ENCODE results near the gene SCP2D1. TPM values are rescaled to one million over a fixed set of nuclear protein-coding genes. Genes with fewer than 3 reads are reported as not detected.

The SCP2D1 gene
- total RNA-seq, 2 experiments from 2014 or later: not detected

DNA sequence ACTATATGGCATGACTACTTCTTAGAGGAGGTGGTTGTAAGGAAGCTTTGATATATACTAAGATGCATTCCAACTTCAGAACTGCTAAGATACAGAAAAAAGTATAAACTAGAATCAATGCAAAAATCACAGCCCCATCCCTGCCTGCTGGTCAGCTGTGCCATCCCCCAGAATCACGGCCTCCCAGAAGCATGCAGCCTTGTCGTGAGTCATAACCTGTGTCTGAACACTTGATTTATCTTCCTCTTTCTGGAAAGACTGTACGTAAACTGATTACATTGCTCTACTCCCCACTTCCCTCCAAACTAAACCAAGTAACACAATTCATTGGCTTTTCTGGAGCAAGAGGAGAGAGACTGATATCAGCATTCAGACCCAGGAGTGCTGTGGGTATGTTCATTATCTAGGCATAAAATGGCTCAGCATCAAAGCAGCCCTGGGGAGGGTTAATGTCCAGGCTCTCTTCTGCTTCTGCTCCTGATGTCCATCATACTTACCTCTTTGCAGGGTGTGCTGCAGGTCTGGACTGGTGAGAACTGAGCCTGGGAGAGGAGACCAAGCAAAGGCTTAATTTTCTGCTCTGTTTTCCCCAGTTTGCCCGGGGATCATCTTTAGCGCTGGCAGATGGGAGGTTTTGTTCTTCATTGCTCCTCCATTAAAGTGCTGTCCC lies 18.4 kb downstream of the SCP2D1 start:
- no peaks in the 10 kb centered on the region for H3K9me3 Mint-ChIP-seq

DNA sequence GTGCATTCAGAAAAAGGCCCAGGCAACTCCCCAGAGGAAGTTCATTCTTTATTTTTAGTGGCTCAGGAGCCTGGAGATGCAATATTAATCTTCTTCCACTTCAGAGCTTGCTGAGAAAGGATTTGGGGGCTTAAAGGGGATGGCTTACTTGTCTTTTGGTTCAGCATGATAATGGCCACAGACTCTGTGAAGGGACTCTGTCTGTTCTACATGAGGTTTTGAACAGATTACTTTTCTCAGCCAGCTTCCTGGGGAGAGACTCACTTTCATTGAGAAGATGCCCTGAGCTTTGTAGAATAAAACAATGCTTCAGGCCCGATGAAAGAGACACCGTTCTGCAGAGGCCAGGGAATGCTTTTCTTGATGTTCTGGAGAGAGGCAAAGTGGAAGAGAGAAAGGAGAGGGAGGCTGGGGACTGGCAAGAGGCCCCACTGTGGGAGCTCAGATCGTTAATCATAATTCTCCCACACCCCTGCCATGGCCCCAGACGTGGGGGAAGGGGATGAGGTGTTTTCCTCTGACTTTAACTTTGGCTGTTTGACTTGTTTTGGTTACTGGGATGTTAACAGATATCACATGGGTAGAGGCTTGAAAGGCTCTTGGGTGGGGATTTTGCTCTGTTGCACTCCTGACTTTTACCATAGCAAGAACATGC lies 19.1 kb downstream of the SCP2D1 start:
- intact Hi-C loops (cut with micrococcal nuclease): no loop called here
- no peaks in the 10 kb centered on the region for H3K4me1 Mint-ChIP-seq (ENCODE audit: low read depth)
- no peak overlapping the region for H3K4me3 Mint-ChIP-seq
- no peak for DNase-seq
- CTCF ChIA-PET: no interaction called here
- no peaks in the 10 kb centered on the region for H3K9me3 Mint-ChIP-seq
- no peak overlapping the region for H3K27ac Mint-ChIP-seq
- H3K36me3 Mint-ChIP-seq (ENCODE audit: low read depth): no peaks in the 10 kb centered on the region
- no peaks in the 10 kb centered on the region for H3K27me3 Mint-ChIP-seq (ENCODE audit: low read depth)

More for the DNA sequence above, 18.4 kb downstream of the SCP2D1 start:
- CTCF ChIA-PET: no interaction called here
- Mint-ChIP-seq H3K27me3 (ENCODE audit: low read depth) (no peaks in the 10 kb centered on the region), H3K27ac (no peak overlapping the region), H3K4me3 (no peak overlapping the region), H3K4me1 (ENCODE audit: low read depth) (no peaks in the 10 kb centered on the region), H3K36me3 (ENCODE audit: low read depth) (no peaks in the 10 kb centered on the region)
- DNase-seq: no peak
- intact Hi-C loops (cut with micrococcal nuclease): no loop called here

DNA sequence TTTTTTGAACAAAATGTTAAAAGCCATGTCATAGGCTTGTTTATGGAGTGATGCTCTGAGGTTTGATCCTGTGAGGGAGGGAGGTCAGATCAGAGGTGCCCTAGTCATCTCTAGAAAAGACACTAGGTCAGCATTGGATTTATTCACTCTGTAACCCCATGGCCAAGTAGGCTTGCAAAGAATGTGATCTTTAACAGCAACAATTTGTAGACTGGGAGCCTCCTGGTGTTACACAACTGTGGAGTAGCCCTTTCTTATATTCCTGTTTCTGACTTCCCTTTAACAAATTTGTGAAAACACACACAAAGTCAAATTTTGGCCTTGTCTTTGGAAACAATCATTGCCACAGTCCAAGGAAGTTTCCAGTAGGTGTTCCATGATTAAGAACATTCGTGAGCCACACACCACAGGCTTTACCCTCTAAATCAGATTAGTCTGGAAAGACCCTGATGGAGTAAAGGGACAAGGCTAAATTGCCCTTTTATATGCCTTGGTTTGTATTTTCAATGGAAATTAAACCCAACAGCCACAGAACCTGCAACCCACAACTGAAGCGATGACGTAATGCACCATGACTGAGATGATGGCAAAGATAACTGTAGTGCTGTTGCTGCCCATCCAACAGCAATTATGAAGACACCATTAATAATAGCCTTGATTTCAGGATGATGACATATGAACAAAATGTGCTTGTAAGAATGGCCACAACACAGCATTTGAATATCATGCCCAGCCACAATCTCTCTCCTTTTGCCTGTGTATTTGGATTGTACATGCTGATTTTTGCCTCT lies 22.1 kb downstream of the SCP2D1 start:
- Mint-ChIP-seq H3K27ac (no peak overlapping the region), H3K4me3 (no peak overlapping the region), H3K4me1 (ENCODE audit: low read depth) (no peaks in the 10 kb centered on the region), H3K27me3 (ENCODE audit: low read depth) (no peaks in the 10 kb centered on the region), H3K36me3 (ENCODE audit: low read depth) (no peaks in the 10 kb centered on the region), H3K9me3 (no peaks in the 10 kb centered on the region)
- DNase-seq: no peak
- intact Hi-C loops (cut with micrococcal nuclease): no loop called here
- CTCF ChIA-PET: no interaction called here

DNA sequence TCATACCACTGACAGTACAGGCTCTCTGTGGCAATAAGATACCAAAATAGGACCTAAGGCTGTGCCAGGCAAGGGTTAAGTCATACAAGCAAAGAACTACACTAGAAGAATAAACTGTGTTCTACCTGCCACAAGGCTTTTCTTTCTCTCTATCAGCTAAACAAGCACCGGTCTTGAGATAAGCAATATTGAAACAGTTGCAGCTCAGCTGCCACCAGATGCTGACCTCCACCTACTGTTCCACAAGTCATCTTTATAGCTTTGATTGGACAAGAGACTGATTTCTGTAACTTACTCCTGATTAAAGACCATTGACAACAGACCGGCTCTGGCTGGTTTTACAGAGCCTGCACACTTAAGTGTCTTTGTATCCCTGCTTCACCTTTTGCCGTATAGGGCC lies 24.1 kb downstream of the SCP2D1 start:
- Mint-ChIP-seq H3K27ac (no peak overlapping the region), H3K4me1 (ENCODE audit: low read depth) (no peaks in the 10 kb centered on the region), H3K9me3 (no peaks in the 10 kb centered on the region), H3K27me3 (ENCODE audit: low read depth) (no peaks in the 10 kb centered on the region), H3K36me3 (ENCODE audit: low read depth) (no peaks in the 10 kb centered on the region), H3K4me3 (no peak overlapping the region)
- DNase-seq: no peak
- intact Hi-C loops (cut with micrococcal nuclease): no loop called here
- CTCF ChIA-PET: no interaction called here

DNA sequence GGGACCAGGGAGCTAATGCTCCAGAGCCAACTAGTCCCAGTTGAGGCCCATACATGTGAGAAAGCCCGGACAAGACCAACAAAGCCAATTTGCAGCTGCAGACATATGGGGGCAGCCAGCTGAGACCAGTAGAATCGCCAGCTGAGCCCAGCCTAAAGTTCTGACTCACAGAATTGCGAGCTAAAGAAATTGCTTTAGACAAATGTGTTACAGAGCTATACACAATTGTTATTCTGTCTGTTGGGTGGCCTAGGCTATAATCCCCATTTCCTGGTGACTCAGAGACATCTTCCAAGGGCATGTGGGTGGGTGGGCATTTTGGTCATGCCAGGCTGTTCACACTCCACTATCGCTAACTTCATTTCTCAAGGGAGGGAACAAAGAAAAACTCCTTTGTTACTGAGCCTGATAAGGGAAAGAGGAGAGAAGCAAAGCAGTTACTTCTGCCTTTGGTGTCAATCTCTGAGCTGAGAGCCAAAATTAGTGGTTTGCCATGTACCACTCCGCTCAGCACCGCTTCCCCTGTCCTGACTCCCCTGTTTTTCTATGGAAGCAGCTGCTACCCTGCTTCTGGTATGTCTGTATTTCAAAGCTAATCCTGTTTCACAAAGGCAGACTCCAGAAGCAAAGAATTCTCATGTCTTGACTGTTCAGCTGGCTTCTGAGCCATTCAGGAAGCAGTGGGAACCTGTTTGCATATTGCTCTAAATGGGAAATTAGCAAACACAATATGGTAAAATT lies 26.1 kb downstream of the SCP2D1 start:
- intact Hi-C loops (cut with micrococcal nuclease): no loop called here
- Mint-ChIP-seq H3K9me3 (no peaks in the 10 kb centered on the region), H3K4me3 (no peak overlapping the region), H3K36me3 (ENCODE audit: low read depth) (no peaks in the 10 kb centered on the region), H3K27ac (no peak overlapping the region), H3K4me1 (ENCODE audit: low read depth) (no peaks in the 10 kb centered on the region), H3K27me3 (ENCODE audit: low read depth) (no peaks in the 10 kb centered on the region)
- CTCF ChIA-PET: no interaction called here
- DNase-seq: no peak

DNA sequence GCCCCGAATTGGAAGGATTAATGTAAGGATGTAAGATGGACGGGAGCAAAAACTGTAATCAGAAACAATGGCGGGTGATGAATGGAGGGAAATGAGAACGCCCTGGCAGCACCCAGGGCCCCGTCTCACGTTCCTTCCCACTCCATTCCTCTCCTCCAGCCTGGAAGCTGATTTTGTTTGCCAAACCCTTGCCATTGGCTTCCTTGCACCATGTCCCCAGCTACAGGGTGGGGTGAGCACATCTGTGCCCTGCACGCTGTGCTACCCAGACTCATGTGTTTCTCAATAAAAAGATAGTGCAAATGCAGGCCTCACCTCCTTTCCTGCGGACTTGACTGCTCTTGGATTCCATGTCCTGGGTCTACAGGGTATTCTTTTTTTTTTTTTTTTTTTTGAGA lies 26.7 kb downstream of the SCP2D1 start:
- Mint-ChIP-seq H3K4me1 (ENCODE audit: low read depth) (no peaks in the 10 kb centered on the region), H3K36me3 (ENCODE audit: low read depth) (no peaks in the 10 kb centered on the region), H3K27me3 (ENCODE audit: low read depth) (no peaks in the 10 kb centered on the region), H3K27ac (no peak overlapping the region), H3K9me3 (no peaks in the 10 kb centered on the region), H3K4me3 (no peak overlapping the region)
- intact Hi-C loops (cut with micrococcal nuclease): no loop called here
- no peak for DNase-seq
- CTCF ChIA-PET: no interaction called here

DNA sequence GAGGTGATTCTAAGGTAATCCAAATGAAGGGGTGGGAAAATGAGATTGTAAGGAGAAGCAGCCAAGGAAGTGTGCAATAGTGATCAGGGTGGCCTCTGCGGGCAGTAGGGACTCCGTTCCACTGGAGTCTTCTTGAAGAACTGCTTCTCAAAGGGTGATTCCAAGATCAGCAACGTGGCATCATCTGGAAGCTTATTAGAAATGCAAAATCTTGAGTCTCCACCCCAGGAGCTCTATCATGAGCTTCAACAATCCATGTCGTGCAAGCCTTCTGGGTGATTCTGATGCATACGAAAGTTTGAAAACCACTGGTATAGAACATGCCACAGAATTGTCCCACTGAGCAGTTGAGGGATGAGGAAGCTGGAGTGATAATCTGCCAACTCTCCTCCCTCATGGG lies 31.4 kb downstream of the SCP2D1 start:
- no peaks in the 10 kb centered on the region for H3K4me1 Mint-ChIP-seq (ENCODE audit: low read depth)
- no peaks in the 10 kb centered on the region for H3K27me3 Mint-ChIP-seq (ENCODE audit: low read depth)
- H3K9me3 Mint-ChIP-seq: no peaks in the 10 kb centered on the region
- no peak overlapping the region for H3K4me3 Mint-ChIP-seq
- intact Hi-C loops (cut with micrococcal nuclease): no loop called here
- H3K36me3 Mint-ChIP-seq (ENCODE audit: low read depth): no peaks in the 10 kb centered on the region
- no peak overlapping the region for H3K27ac Mint-ChIP-seq
- CTCF ChIA-PET: interaction anchor here (0.6 kb wide), 1 partner anchor 44 kb away, joined by 5 read pairs; no protein-coding TSS in a partner anchor
- no peak for DNase-seq

DNA sequence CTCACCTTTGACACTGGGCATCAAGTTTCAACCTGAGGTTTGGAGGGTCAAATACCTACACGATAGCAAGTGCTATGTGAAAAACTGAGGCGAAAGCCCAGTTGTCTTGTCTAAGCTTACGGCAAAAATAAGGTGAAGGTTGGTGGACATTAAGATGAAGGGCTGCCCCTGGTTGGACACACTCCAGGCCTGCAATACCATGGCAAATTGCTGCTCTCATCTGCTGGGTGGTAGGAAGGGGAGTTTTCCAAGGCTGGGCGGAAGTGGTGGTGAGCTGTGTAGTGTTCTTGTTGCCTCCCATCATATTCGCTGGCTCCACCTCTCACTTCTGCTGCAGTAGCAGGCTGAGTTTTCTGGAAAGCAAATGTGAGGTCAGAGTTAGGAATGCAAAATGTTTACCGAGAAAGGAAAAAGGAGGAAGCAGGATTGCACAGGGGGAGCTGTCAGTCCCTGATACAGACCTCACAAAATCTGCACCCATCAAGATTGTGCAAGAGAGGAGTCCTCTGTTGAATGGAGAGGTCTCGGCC lies 33.7 kb downstream of the SCP2D1 start:
- intact Hi-C loops (cut with micrococcal nuclease): no loop called here
- CTCF ChIA-PET: no interaction called here
- H3K9me3 Mint-ChIP-seq: no peaks in the 10 kb centered on the region

DNA sequence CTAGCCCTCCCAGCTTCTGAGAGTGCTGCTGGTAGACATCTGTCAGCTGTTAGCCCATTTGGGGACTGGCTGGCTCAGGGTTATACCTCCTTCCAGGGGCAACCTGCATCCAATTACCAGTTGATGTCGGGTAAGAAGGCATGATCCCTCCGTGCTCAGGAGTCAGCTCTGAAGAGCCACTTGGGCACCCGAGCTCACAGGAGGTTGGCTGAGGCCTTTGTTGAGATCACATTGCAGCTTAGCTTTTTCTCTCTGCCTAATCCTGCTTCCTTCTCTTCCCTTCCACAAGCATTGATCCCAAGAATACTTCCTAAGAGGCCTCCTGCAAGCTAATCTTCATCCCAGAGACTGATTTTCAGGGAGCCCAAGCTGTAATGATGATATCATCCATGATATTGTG lies 35.5 kb downstream of the SCP2D1 start:
- no peak overlapping the region for H3K27ac Mint-ChIP-seq
- CTCF ChIA-PET: no interaction called here
- no peaks in the 10 kb centered on the region for H3K4me1 Mint-ChIP-seq (ENCODE audit: low read depth)
- intact Hi-C loops (cut with micrococcal nuclease): no loop called here
- DNase-seq: no peak
- H3K36me3 Mint-ChIP-seq (ENCODE audit: low read depth): no peaks in the 10 kb centered on the region
- no peak overlapping the region for H3K4me3 Mint-ChIP-seq
- peaks cover 7% of the 10 kb centered on the region for H3K27me3 Mint-ChIP-seq (ENCODE audit: low read depth)
- H3K9me3 Mint-ChIP-seq: no peaks in the 10 kb centered on the region

More for the DNA sequence above, 33.7 kb downstream of the SCP2D1 start:
- no peak for DNase-seq
- no peaks in the 10 kb centered on the region for H3K4me1 Mint-ChIP-seq (ENCODE audit: low read depth)
- peaks cover 3% of the 10 kb centered on the region for H3K27me3 Mint-ChIP-seq (ENCODE audit: low read depth)
- H3K4me3 Mint-ChIP-seq: no peak overlapping the region
- no peaks in the 10 kb centered on the region for H3K36me3 Mint-ChIP-seq (ENCODE audit: low read depth)
- H3K27ac Mint-ChIP-seq: no peak overlapping the region

DNA sequence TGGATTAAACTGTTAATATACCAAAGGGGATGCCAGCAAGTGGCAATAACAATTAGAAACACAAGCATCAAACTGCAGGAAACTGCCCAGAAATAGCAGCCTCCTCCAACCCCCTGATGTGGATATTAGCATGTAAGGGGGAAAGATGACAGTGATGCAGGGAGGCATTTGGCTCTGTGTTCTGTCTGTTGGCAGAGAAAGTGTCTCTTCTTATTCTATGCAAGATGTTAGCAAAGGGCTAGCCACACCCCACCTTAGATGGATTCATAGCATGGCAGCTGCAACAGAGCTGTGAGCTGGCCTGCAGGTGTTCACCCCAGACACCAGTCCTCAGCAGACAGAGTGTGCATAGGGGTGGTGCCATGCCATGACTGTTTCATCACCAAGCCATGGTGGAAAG lies 38.0 kb downstream of the SCP2D1 start:
- Mint-ChIP-seq H3K27ac (no peak overlapping the region), H3K9me3 (no peaks in the 10 kb centered on the region), H3K4me1 (ENCODE audit: low read depth) (no peaks in the 10 kb centered on the region), H3K4me3 (no peak overlapping the region), H3K27me3 (ENCODE audit: low read depth) (peaks cover 9% of the 10 kb centered on the region), H3K36me3 (ENCODE audit: low read depth) (no peaks in the 10 kb centered on the region)
- DNase-seq: no peak
- intact Hi-C loops (cut with micrococcal nuclease): no loop called here
- CTCF ChIA-PET: no interaction called here

DNA sequence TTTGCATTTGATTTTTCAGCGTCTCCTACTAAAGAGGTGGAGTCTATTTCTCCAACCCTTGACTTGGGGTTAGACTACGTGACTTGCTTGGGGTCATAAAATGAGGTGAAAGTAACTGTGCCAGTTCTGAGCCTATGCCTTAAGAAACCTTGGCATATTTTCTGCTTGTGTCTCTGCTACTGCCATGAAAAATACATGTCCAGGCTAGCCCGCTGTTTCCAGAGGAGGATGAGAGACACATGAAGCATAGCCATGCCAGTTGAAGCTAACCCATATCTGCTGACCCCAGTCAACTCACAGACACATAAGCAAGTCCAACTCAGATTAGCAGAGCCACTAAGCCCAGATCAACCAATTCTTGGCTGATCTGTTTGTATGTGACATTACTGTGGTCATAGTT lies 38.7 kb downstream of the SCP2D1 start:
- Mint-ChIP-seq H3K27ac (no peak overlapping the region), H3K27me3 (ENCODE audit: low read depth) (peaks cover 13% of the 10 kb centered on the region), H3K4me3 (no peak overlapping the region), H3K9me3 (no peaks in the 10 kb centered on the region), H3K4me1 (ENCODE audit: low read depth) (no peaks in the 10 kb centered on the region), H3K36me3 (ENCODE audit: low read depth) (no peaks in the 10 kb centered on the region)
- intact Hi-C loops (cut with micrococcal nuclease): no loop called here
- CTCF ChIA-PET: no interaction called here
- no peak for DNase-seq

DNA sequence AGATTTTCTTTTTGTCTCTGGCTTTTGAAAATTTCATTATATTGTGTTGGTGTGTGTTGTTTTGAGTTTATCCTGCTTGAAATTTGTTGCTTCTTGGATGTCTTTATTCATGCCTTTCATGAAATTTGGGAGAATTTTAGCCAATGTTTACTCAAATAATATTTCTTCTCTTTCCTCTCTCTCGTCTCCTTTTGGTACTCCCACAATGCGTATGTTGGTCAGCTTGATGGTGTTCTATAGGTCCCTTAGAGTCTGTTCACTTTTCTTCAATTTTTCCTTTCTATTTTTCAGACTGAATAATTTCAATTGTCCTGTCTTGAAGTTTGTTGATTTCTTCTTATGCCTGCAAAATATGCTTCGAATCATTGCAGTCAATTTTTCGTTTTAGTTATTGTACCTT lies 39.6 kb downstream of the SCP2D1 start:
- Mint-ChIP-seq H3K4me3 (no peak overlapping the region), H3K4me1 (ENCODE audit: low read depth) (no peaks in the 10 kb centered on the region), H3K27me3 (ENCODE audit: low read depth) (peaks cover 13% of the 10 kb centered on the region), H3K9me3 (no peaks in the 10 kb centered on the region), H3K27ac (no peak overlapping the region), H3K36me3 (ENCODE audit: low read depth) (no peaks in the 10 kb centered on the region)
- CTCF ChIA-PET: no interaction called here
- no peak for DNase-seq
- intact Hi-C loops (cut with micrococcal nuclease): no loop called here
